ENCODE data around the gene IL1RAPL2.

The IL1RAPL2 gene

DNA sequence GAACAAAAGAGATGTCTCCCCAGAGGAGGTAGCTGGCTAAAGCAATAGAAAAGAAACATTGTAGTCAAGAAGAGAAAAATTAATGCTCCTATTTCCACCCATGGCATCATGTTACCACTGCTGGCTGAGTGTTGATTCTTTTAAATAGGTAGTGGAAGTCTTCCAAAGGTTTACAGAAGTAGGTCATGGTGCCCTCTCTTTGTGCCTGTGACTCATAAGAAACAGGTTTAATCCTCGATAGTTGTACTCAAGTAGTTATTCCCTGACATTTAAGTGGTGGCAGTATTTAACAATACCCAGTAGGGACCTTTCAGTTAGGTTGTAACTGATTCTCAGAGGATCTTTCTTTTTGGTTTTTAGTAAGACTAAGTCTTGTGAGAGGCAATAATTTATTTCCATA lies 406.7 kb downstream of the IL1RAPL2 start:
- no peaks in the 10 kb centered on the region for H3F3A ChIP-seq (ENCODE audit: insufficient read depth)
- no peaks in the 10 kb centered on the region for H3K27me3 ChIP-seq (ENCODE audit: low read length)
- TF ChIP-seq, protein P1, sequence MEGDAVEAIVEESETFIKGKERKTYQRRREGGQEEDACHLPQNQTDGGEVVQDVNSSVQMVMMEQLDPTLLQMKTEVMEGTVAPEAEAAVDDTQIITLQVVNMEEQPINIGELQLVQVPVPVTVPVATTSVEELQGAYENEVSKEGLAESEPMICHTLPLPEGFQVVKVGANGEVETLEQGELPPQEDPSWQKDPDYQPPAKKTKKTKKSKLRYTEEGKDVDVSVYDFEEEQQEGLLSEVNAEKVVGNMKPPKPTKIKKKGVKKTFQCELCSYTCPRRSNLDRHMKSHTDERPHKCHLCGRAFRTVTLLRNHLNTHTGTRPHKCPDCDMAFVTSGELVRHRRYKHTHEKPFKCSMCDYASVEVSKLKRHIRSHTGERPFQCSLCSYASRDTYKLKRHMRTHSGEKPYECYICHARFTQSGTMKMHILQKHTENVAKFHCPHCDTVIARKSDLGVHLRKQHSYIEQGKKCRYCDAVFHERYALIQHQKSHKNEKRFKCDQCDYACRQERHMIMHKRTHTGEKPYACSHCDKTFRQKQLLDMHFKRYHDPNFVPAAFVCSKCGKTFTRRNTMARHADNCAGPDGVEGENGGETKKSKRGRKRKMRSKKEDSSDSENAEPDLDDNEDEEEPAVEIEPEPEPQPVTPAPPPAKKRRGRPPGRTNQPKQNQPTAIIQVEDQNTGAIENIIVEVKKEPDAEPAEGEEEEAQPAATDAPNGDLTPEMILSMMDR (IDR thresholded peaks at IDR 0.05; ENCODE audit: insufficient read depth, low read length, poor library complexity, severe bottlenecking), result no peak
- TF ChIP-seq EZH2phosphoT487 (conservative IDR thresholded peaks at IDR 0.05; ENCODE audit: low read length), result no peak
- no peak overlapping the region for H3K27ac ChIP-seq (ENCODE audit: low read depth, low read length)
- no peak overlapping the region for H2AFZ ChIP-seq (ENCODE audit: low read depth, low read length, severe bottlenecking)
- no peaks in the 10 kb centered on the region for H3K36me3 ChIP-seq (ENCODE audit: low read length)
- H3K4me2 ChIP-seq (ENCODE audit: low read depth, low read length, poor library complexity, severe bottlenecking), result no peak overlapping the region
- H3K9ac ChIP-seq (ENCODE audit: low read length), result no peak overlapping the region
- no peaks in the 10 kb centered on the region for H4K20me1 ChIP-seq (ENCODE audit: low read depth, low read length)
- no peaks in the 10 kb centered on the region for H3K9me3 ChIP-seq (ENCODE audit: insufficient read depth, low read length)
- no peak overlapping the region for H3K4me3 ChIP-seq (ENCODE audit: insufficient read depth, low read length, poor library complexity, severe bottlenecking)
- H3K79me2 ChIP-seq (ENCODE audit: insufficient read depth, low read length), result no peaks in the 10 kb centered on the region
- no peaks in the 10 kb centered on the region for H3K9me2 ChIP-seq (replicated peaks; ENCODE audit: insufficient read depth, low read length)

DNA sequence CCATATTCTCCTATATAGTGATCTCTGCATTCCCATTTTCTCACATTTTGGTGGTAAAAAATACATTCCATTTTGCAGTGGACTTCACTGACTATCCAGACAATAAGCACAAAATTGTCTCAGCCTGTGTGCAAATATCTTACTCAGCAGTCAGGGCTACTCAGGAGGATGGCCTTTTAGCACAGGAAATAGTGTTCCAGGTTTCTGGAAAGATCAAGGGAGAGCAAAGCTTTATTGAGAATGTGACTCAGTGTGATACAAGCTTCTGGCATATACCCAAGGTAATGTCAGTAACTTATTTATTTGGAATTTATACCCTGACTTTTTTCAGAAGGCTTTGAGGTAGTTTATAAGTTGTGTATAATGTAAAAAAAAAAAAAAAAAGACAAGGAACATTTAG lies 421.1 kb downstream of the IL1RAPL2 start:
- Histone ChIP-seq H3K4me3 (ENCODE audit: insufficient read depth, low read length, poor library complexity, severe bottlenecking) (no peak overlapping the region), H2AFZ (ENCODE audit: low read depth, low read length, severe bottlenecking) (no peak overlapping the region), H3K9me2 (replicated peaks; ENCODE audit: insufficient read depth, low read length) (no peaks in the 10 kb centered on the region), H3K9ac (ENCODE audit: low read length) (no peak overlapping the region), H3K27ac (ENCODE audit: low read depth, low read length) (no peak overlapping the region), H3K9me3 (ENCODE audit: insufficient read depth, low read length) (no peaks in the 10 kb centered on the region), H4K20me1 (ENCODE audit: low read depth, low read length) (no peaks in the 10 kb centered on the region), H3K27me3 (ENCODE audit: low read length) (no peaks in the 10 kb centered on the region), H3K4me2 (ENCODE audit: low read depth, low read length, poor library complexity, severe bottlenecking) (no peak overlapping the region), H3K36me3 (ENCODE audit: low read length) (no peaks in the 10 kb centered on the region), H3F3A (ENCODE audit: insufficient read depth) (no peaks in the 10 kb centered on the region), H3K79me2 (ENCODE audit: insufficient read depth, low read length) (no peaks in the 10 kb centered on the region)
- no peak for TF ChIP-seq EZH2phosphoT487 (conservative IDR thresholded peaks at IDR 0.05; ENCODE audit: low read length)
- TF ChIP-seq, protein P1 (IDR thresholded peaks at IDR 0.05; ENCODE audit: insufficient read depth, low read length, poor library complexity, severe bottlenecking), result no peak

DNA sequence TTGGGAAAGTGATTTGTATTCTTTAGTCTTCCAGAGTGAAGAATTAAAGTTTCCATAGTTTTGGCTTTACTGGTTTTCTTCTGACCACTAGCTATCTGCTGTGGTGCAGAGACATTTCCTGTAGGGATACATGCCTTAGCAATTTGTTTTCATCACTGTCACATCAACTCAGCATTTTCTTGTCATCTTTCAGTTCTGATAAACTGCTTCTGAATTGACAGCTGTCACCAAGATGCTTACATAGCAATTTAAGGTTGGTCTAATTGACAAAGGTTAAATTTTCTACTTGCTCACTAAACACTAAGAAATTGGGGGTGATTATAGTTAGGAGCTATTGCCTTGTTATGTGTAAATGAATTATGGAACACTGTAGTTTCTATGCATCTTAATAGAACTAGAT lies 422.0 kb downstream of the IL1RAPL2 start:
- no peak for TF ChIP-seq EZH2phosphoT487 (conservative IDR thresholded peaks at IDR 0.05; ENCODE audit: low read length)
- TF ChIP-seq, protein P1 (IDR thresholded peaks at IDR 0.05; ENCODE audit: insufficient read depth, low read length, poor library complexity, severe bottlenecking), result no peak
- Histone ChIP-seq H4K20me1 (ENCODE audit: low read depth, low read length) (no peaks in the 10 kb centered on the region), H3K27me3 (ENCODE audit: low read length) (no peaks in the 10 kb centered on the region), H3K9me3 (ENCODE audit: insufficient read depth, low read length) (no peaks in the 10 kb centered on the region), H3K4me2 (ENCODE audit: low read depth, low read length, poor library complexity, severe bottlenecking) (no peak overlapping the region), H2AFZ (ENCODE audit: low read depth, low read length, severe bottlenecking) (no peak overlapping the region), H3K9me2 (replicated peaks; ENCODE audit: insufficient read depth, low read length) (no peaks in the 10 kb centered on the region), H3K36me3 (ENCODE audit: low read length) (no peaks in the 10 kb centered on the region), H3K4me3 (ENCODE audit: insufficient read depth, low read length, poor library complexity, severe bottlenecking) (no peak overlapping the region), H3K79me2 (ENCODE audit: insufficient read depth, low read length) (no peaks in the 10 kb centered on the region), H3K9ac (ENCODE audit: low read length) (no peak overlapping the region), H3F3A (ENCODE audit: insufficient read depth) (no peaks in the 10 kb centered on the region), H3K27ac (ENCODE audit: low read depth, low read length) (no peak overlapping the region)

Data from SU-DHL-6 (cell line).